Smooth muscle cell (in vitro differentiated cells): Measurements from ENCODE around the gene TEKTIP1. TPM values are rescaled to one million over a fixed set of nuclear protein-coding genes. Genes with fewer than 3 reads are reported as not detected.

ENCODE experiments used
- DNase-seq: peaks from one replicate; lab custom pipeline; 2025; ENCODE audit not compliant: unreplicated experiment; lab: John Stamatoyannopoulos, UW
- H2AFZ ChIP-seq: fragments of 200-600 bp; sonication (generic); 2 replicates; pipeline ENCODE4 v1.6.0; 2016; ENCODE audit warnings: antibody characterized with exemption, low read depth, mild to moderate bottlenecking
- H3F3A ChIP-seq: fragments of 200-600 bp; sonication (generic); 2 replicates; pipeline ENCODE4 v1.6.0; 2017; ENCODE audit warnings: antibody characterized with exemption, low read depth
- H3K27ac ChIP-seq: fragments of 200-600 bp; sonication (generic); 2 replicates; pipeline ENCODE4 v1.5.1; 2016; ENCODE audit warnings: low read depth, mild to moderate bottlenecking
- H3K27me3 ChIP-seq: fragments of 200-600 bp; sonication (generic); 2 replicates; pipeline ENCODE4 v1.6.1; 2016; ENCODE audit warnings: low read depth, mild to moderate bottlenecking
- H3K36me3 ChIP-seq: fragments of 200-600 bp; sonication (generic); 2 replicates; pipeline ENCODE4 v1.5.1; 2016; ENCODE audit warnings: low read depth
- H3K4me1 ChIP-seq: fragments of 200-600 bp; sonication (generic); 2 replicates; pipeline ENCODE4 v1.5.1; 2016; ENCODE audit warnings: low read depth
- H3K4me2 ChIP-seq: fragments of 200-600 bp; sonication (generic); 2 replicates; pipeline ENCODE4 v1.6.0; 2016; ENCODE audit warnings: mild to moderate bottlenecking
- H3K4me3 ChIP-seq: fragments of 200-600 bp; sonication (generic); 2 replicates; pipeline ENCODE4 v1.5.1; 2016; ENCODE audit warnings: mild to moderate bottlenecking
- H3K79me2 ChIP-seq: fragments of 200-600 bp; sonication (generic); 2 replicates; pipeline ENCODE4 v1.6.0; 2016; ENCODE audit warnings: low read depth, mild to moderate bottlenecking
- H3K9ac ChIP-seq: fragments of 200-600 bp; sonication (generic); 2 replicates; pipeline ENCODE4 v1.6.0; 2016; ENCODE audit warnings: low read depth
- H3K9me3 ChIP-seq: fragments of 200-600 bp; sonication (generic); replicated peaks from 2 replicates; pipeline ENCODE4 v1.5.1; 2016; ENCODE audit warnings: low read depth
- H4K20me1 ChIP-seq: fragments of 200-600 bp; sonication (generic); 2 replicates; pipeline ENCODE4 v1.6.0; 2016; ENCODE audit warnings: low read depth
- CTCF ChIP-seq: fragments of 200-600 bp; sonication (generic); IDR thresholded peaks from 2 replicates; pipeline ENCODE4 v1.5.1; 2017; ENCODE audit warnings: borderline replicate concordance, mild to moderate bottlenecking, antibody characterized with exemption; ENCODE audit not compliant: insufficient read depth, poor library complexity, severe bottlenecking
- WGBS: methylation state at CpG from one replicate; pipeline ENCODE4 v1.1.7; 2016; ENCODE audit warnings: low lambda C conversion rate; 5-methylcytosine and 5-hydroxymethylcytosine counted together
- polyA plus RNA-seq: library from polyadenylated mRNA; unstranded; fragments of >200 nt; fragmentation: Nextera tagmentation; extraction: Ambion mirVana; gene quantifications from 2 replicates; pipeline ENCODE4 v1.2.1, GENCODE V29; 2016
- total RNA-seq: library from RNA; depleted of rRNA; stranded (reverse); fragments of >200 nt; gene quantifications from 2 replicates; pipeline ENCODE4 v1.2.3, GENCODE V29; 2014

Gene TEKTIP1
- total and polyA plus RNA-seq, 2 experiments from 2014 or later = 0.62 TPM; not detected in 1

GRCh38 chr19:3531716-3532115, 7.3 kb upstream of the TEKTIP1 start:
- H4K20me1 ChIP-seq = peaks cover 16% of the 10 kb centered on the region

GRCh38 chr19:3532154-3532786, 6.7 kb upstream of the TEKTIP1 start:
- no peaks in the 10 kb centered on the region for H3K27me3 ChIP-seq
- 98% methylated on average over 29 of the region's 33 CpGs for WGBS
- H3F3A ChIP-seq = no peaks in the 10 kb centered on the region
- no peak for TF ChIP-seq CTCF
- no peak overlapping the region for H3K9ac ChIP-seq
- H3K79me2 ChIP-seq = no peaks in the 10 kb centered on the region
- no peak overlapping the region for H3K4me3 ChIP-seq
- H3K9me3 ChIP-seq = no peaks in the 10 kb centered on the region
- no peak overlapping the region for H2AFZ ChIP-seq
- H3K36me3 ChIP-seq = no peaks in the 10 kb centered on the region
- peaks cover 11% of the 10 kb centered on the region for H4K20me1 ChIP-seq
- no peak for DNase-seq
- H3K27ac ChIP-seq = no peak overlapping the region
- H3K4me1 ChIP-seq = no peaks in the 10 kb centered on the region
- no peak overlapping the region for H3K4me2 ChIP-seq

More at GRCh38 chr19:3531716-3532115, 7.3 kb upstream of the TEKTIP1 start:
- no peak for DNase-seq
- Histone ChIP-seq H3K9me3 (no peaks in the 10 kb centered on the region), H3K4me3 (no peak overlapping the region), H3K27ac (no peak overlapping the region), H3K27me3 (no peaks in the 10 kb centered on the region), H3F3A (no peaks in the 10 kb centered on the region), H3K9ac (no peak overlapping the region), H2AFZ (no peak overlapping the region), H3K4me2 (no peak overlapping the region), H3K36me3 (no peaks in the 10 kb centered on the region), H3K79me2 (no peaks in the 10 kb centered on the region), H3K4me1 (no peaks in the 10 kb centered on the region)
- no peak for TF ChIP-seq CTCF
- 95% methylated on average over 24 of the region's 29 CpGs for WGBS

- no peak overlapping the region for H3K27ac ChIP-seq
- no peaks in the 10 kb centered on the region for H3K79me2 ChIP-seq
- WGBS = 98% methylated on average over 16 of the region's 17 CpGs
Observed at GRCh38 chr19:3533033-3533432, 5.9 kb upstream of the TEKTIP1 start.

More at GRCh38 chr19:3533033-3533432, 5.9 kb upstream of the TEKTIP1 start:
- Histone ChIP-seq H3F3A (no peaks in the 10 kb centered on the region), H3K4me1 (no peaks in the 10 kb centered on the region), H3K4me2 (no peak overlapping the region), H3K9ac (no peak overlapping the region), H2AFZ (no peak overlapping the region), H3K27me3 (no peaks in the 10 kb centered on the region), H4K20me1 (peaks cover 14% of the 10 kb centered on the region), H3K9me3 (no peaks in the 10 kb centered on the region), H3K36me3 (no peaks in the 10 kb centered on the region), H3K4me3 (no peak overlapping the region)
- TF ChIP-seq CTCF = no peak
- no peak for DNase-seq
